BLaER1 (cell line): ENCODE data around the gene MAGI2.

ENCODE experiments used
- H3K27ac ChIP-seq: shearing (Covaris generic); formaldehyde crosslinking; 2 replicates; pipeline ENCODE4 v1.8.1; 2022
- H3K27me3 ChIP-seq: shearing (Covaris generic); formaldehyde crosslinking; 2 replicates; pipeline ENCODE4 v1.8.1; 2022
- H3K36me3 ChIP-seq: shearing (Covaris generic); formaldehyde crosslinking; 2 replicates; pipeline ENCODE4 v1.8.1; 2022
- H3K4me1 ChIP-seq: shearing (Covaris generic); formaldehyde crosslinking; 2 replicates; pipeline ENCODE4 v1.8.1; 2022
- H3K4me2 ChIP-seq: shearing (Covaris generic); formaldehyde crosslinking; 2 replicates; pipeline ENCODE4 v1.8.1; 2022
- H3K4me3 ChIP-seq: shearing (Covaris generic); formaldehyde crosslinking; 2 replicates; pipeline ENCODE4 v1.8.1; 2022
- H3K9ac ChIP-seq: shearing (Covaris generic); formaldehyde crosslinking; 2 replicates; pipeline ENCODE4 v1.8.1; 2022
- H3K9me3 ChIP-seq: shearing (Covaris generic); formaldehyde crosslinking; 2 replicates; pipeline ENCODE4 v1.8.1; 2022
- H4K20me1 ChIP-seq: shearing (Covaris generic); formaldehyde crosslinking; 2 replicates; pipeline ENCODE4 v1.8.1; 2022
- Cebpa-rat ChIP-seq: shearing (Covaris generic); IDR thresholded peaks from 2 replicates; pipeline ENCODE4 v1.8.1; 2022

MAGI2 gene

GRCh38 chr7:78959477-78959876 is 494.0 kb downstream of the MAGI2 start:
- TF ChIP-seq Cebpa-rat = no peak
- Histone ChIP-seq H3K4me2 (no peak overlapping the region), H3K27ac (no peak overlapping the region), H3K36me3 (no peaks in the 10 kb centered on the region), H3K9ac (no peak overlapping the region), H3K4me3 (no peak overlapping the region), H3K4me1 (no peaks in the 10 kb centered on the region), H4K20me1 (no peaks in the 10 kb centered on the region), H3K9me3 (no peaks in the 10 kb centered on the region), H3K27me3 (no peaks in the 10 kb centered on the region)

GRCh38 chr7:78955329-78955728 is 498.1 kb downstream of the MAGI2 start:
- no peaks in the 10 kb centered on the region for H4K20me1 ChIP-seq
- no peak overlapping the region for H3K9ac ChIP-seq
- no peak overlapping the region for H3K27ac ChIP-seq
- no peak overlapping the region for H3K4me3 ChIP-seq
- no peak for TF ChIP-seq Cebpa-rat
- H3K27me3 ChIP-seq = no peaks in the 10 kb centered on the region
- no peak overlapping the region for H3K4me2 ChIP-seq
- H3K36me3 ChIP-seq = no peaks in the 10 kb centered on the region
- H3K4me1 ChIP-seq = 0 out of 2 replicates have a peak, but pooled peaks cover 6% of the 10 kb centered on the region
- no peaks in the 10 kb centered on the region for H3K9me3 ChIP-seq

- Histone ChIP-seq H3K9ac (no peak overlapping the region), H3K27me3 (no peaks in the 10 kb centered on the region), H3K36me3 (no peaks in the 10 kb centered on the region), H3K4me1 (0 out of 2 replicates have a peak, but pooled peaks cover 6% of the 10 kb centered on the region), H3K4me2 (no peak overlapping the region), H3K4me3 (no peak overlapping the region), H4K20me1 (no peaks in the 10 kb centered on the region), H3K9me3 (no peaks in the 10 kb centered on the region), H3K27ac (no peak overlapping the region)
- no peak for TF ChIP-seq Cebpa-rat
Observed at GRCh38 chr7:78953726-78954363, 499.6 kb downstream of the MAGI2 start.

GRCh38 chr7:78953090-78953489 is 500.4 kb downstream of the MAGI2 start:
- Histone ChIP-seq H3K27me3 (no peaks in the 10 kb centered on the region), H3K27ac (no peak overlapping the region), H3K9me3 (no peaks in the 10 kb centered on the region), H3K4me3 (no peak overlapping the region), H3K4me1 (0 out of 2 replicates have a peak, but pooled peaks cover 6% of the 10 kb centered on the region), H3K9ac (no peak overlapping the region), H4K20me1 (no peaks in the 10 kb centered on the region), H3K36me3 (no peaks in the 10 kb centered on the region), H3K4me2 (no peak overlapping the region)
- TF ChIP-seq Cebpa-rat = no peak

- Histone ChIP-seq H3K27me3 (no peaks in the 10 kb centered on the region), H4K20me1 (no peaks in the 10 kb centered on the region), H3K27ac (no peak overlapping the region), H3K36me3 (no peaks in the 10 kb centered on the region), H3K4me2 (no peak overlapping the region), H3K9me3 (no peaks in the 10 kb centered on the region), H3K9ac (no peak overlapping the region), H3K4me3 (no peak overlapping the region), H3K4me1 (no peaks in the 10 kb centered on the region)
- no peak for TF ChIP-seq Cebpa-rat
Observed at GRCh38 chr7:78939669-78940068, 513.8 kb downstream of the MAGI2 start.

- Histone ChIP-seq H3K9ac (no peak overlapping the region), H3K27ac (no peak overlapping the region), H3K9me3 (no peaks in the 10 kb centered on the region), H4K20me1 (no peaks in the 10 kb centered on the region), H3K4me3 (no peak overlapping the region), H3K36me3 (no peaks in the 10 kb centered on the region), H3K4me1 (no peaks in the 10 kb centered on the region), H3K4me2 (no peak overlapping the region), H3K27me3 (no peaks in the 10 kb centered on the region)
- TF ChIP-seq Cebpa-rat = no peak
Observed at GRCh38 chr7:78924581-78924980, 528.9 kb downstream of the MAGI2 start.

- Histone ChIP-seq H3K4me2 (no peak overlapping the region), H3K36me3 (no peaks in the 10 kb centered on the region), H3K4me1 (no peaks in the 10 kb centered on the region), H3K9me3 (no peaks in the 10 kb centered on the region), H4K20me1 (no peaks in the 10 kb centered on the region), H3K27ac (no peak overlapping the region), H3K4me3 (no peak overlapping the region), H3K27me3 (no peaks in the 10 kb centered on the region), H3K9ac (no peak overlapping the region)
- TF ChIP-seq Cebpa-rat = no peak
Observed at GRCh38 chr7:78912781-78913180, 540.7 kb downstream of the MAGI2 start.

GRCh38 chr7:78906735-78907134 is 546.7 kb downstream of the MAGI2 start:
- no peak for TF ChIP-seq Cebpa-rat
- H3K27ac ChIP-seq = no peak overlapping the region
- H3K27me3 ChIP-seq = no peaks in the 10 kb centered on the region
- H4K20me1 ChIP-seq = no peaks in the 10 kb centered on the region
- no peaks in the 10 kb centered on the region for H3K36me3 ChIP-seq
- no peak overlapping the region for H3K9ac ChIP-seq
- no peak overlapping the region for H3K4me3 ChIP-seq
- no peak overlapping the region for H3K4me2 ChIP-seq
- no peaks in the 10 kb centered on the region for H3K9me3 ChIP-seq
- H3K4me1 ChIP-seq = no peaks in the 10 kb centered on the region

GRCh38 chr7:78905436-78905835 is 548.0 kb downstream of the MAGI2 start:
- Histone ChIP-seq H3K4me3 (no peak overlapping the region), H3K4me2 (no peak overlapping the region)
- no peak for TF ChIP-seq Cebpa-rat

GRCh38 chr7:78904983-78905382 is 548.5 kb downstream of the MAGI2 start:
- TF ChIP-seq Cebpa-rat = no peak
- Histone ChIP-seq H3K27ac (no peak overlapping the region), H3K36me3 (no peaks in the 10 kb centered on the region), H3K27me3 (no peaks in the 10 kb centered on the region), H3K9me3 (no peaks in the 10 kb centered on the region), H4K20me1 (no peaks in the 10 kb centered on the region), H3K9ac (no peak overlapping the region), H3K4me1 (no peaks in the 10 kb centered on the region), H3K4me2 (no peak overlapping the region), H3K4me3 (no peak overlapping the region)

More at GRCh38 chr7:78905436-78905835, 548.0 kb downstream of the MAGI2 start:
- H3K4me1 ChIP-seq = no peaks in the 10 kb centered on the region
- no peak overlapping the region for H3K27ac ChIP-seq
- H3K9ac ChIP-seq = no peak overlapping the region
- H3K27me3 ChIP-seq = no peaks in the 10 kb centered on the region
- no peaks in the 10 kb centered on the region for H3K36me3 ChIP-seq
- H4K20me1 ChIP-seq = no peaks in the 10 kb centered on the region
- no peaks in the 10 kb centered on the region for H3K9me3 ChIP-seq

GRCh38 chr7:78901566-78901965 is 551.9 kb downstream of the MAGI2 start:
- no peaks in the 10 kb centered on the region for H3K9me3 ChIP-seq
- H3K27me3 ChIP-seq = no peaks in the 10 kb centered on the region
- H3K4me1 ChIP-seq = no peaks in the 10 kb centered on the region
- H3K4me3 ChIP-seq = no peak overlapping the region
- TF ChIP-seq Cebpa-rat = no peak
- H4K20me1 ChIP-seq = no peaks in the 10 kb centered on the region
- no peak overlapping the region for H3K9ac ChIP-seq
- no peak overlapping the region for H3K4me2 ChIP-seq
- no peaks in the 10 kb centered on the region for H3K36me3 ChIP-seq
- no peak overlapping the region for H3K27ac ChIP-seq
